SK-N-SH treated with all-trans-retinoic acid at 6 μM for 48 hours (cell line): ENCODE measurements around the gene ASB7.

Source experiments
- ATAC-seq: fragments of 200-7000 bp; cut with Tn5 transposase; 3 replicates; pipeline ENCODE4 v1.9.1; 2020; ENCODE audit warnings: mild to moderate bottlenecking, moderate library complexity
- ARNTL ChIP-seq: fragments of 450-650 bp; formaldehyde crosslinking; IDR thresholded peaks from 2 replicates; pipeline ENCODE4 v1.5.0; 2020; ENCODE audit warnings: low read depth, mild to moderate bottlenecking, moderate library complexity, borderline replicate concordance
- BACH2 ChIP-seq: fragments of 250-450 bp; sonication (Bioruptor Pico); IDR thresholded peaks from 2 replicates; pipeline ENCODE4 v1.9.0; 2021; ENCODE audit warnings: mild to moderate bottlenecking, borderline replicate concordance
- CSDC2 ChIP-seq: fragments of 250-450 bp; sonication (Bioruptor Pico); IDR thresholded peaks from 2 replicates; pipeline ENCODE4 v1.5.0; 2020; ENCODE audit warnings: mild to moderate bottlenecking, moderate library complexity
- CSRNP3 ChIP-seq: fragments of 250-450 bp; sonication (Bioruptor Pico); IDR thresholded peaks from 2 replicates; pipeline ENCODE4 v1.5.1; 2021; ENCODE audit warnings: mild to moderate bottlenecking, moderate library complexity
- ESRRG ChIP-seq: fragments of 250-450 bp; sonication (Bioruptor Pico); IDR thresholded peaks from 2 replicates; pipeline ENCODE4 v1.6.1; 2021; ENCODE audit warnings: mild to moderate bottlenecking
- GLIS3 ChIP-seq: fragments of 250-450 bp; sonication (Bioruptor Pico); IDR thresholded peaks from 2 replicates; pipeline ENCODE4 v1.5.0; 2020; ENCODE audit warnings: mild to moderate bottlenecking, moderate library complexity
- ISL1 ChIP-seq: fragments of 250-450 bp; sonication (Bioruptor Pico); IDR thresholded peaks from 2 replicates; pipeline ENCODE4 v2.1.2; 2022; ENCODE audit warnings: mild to moderate bottlenecking, moderate library complexity
- OSR1 ChIP-seq: fragments of 250-450 bp; sonication (Bioruptor Pico); IDR thresholded peaks from 2 replicates; pipeline ENCODE4 v1.8.0; 2022; ENCODE audit warnings: moderate library complexity, mild to moderate bottlenecking, inconsistent platforms
- PATZ1 ChIP-seq: fragments of 250-450 bp; sonication (Bioruptor Pico); IDR thresholded peaks from 2 replicates; pipeline ENCODE4 v1.8.0; 2020; ENCODE audit warnings: mild to moderate bottlenecking, moderate library complexity, borderline replicate concordance
- POU6F1 ChIP-seq: fragments of 250-450 bp; sonication (Bioruptor Pico); IDR thresholded peaks from 2 replicates; pipeline ENCODE4 v1.8.0; 2021; ENCODE audit warnings: low read depth, mild to moderate bottlenecking, moderate library complexity, borderline replicate concordance
- RARB ChIP-seq: fragments of 250-450 bp; sonication (Bioruptor Pico); IDR thresholded peaks from 2 replicates; pipeline ENCODE4 v1.8.0; 2021; ENCODE audit warnings: mild to moderate bottlenecking, moderate library complexity
- SNAI2 ChIP-seq: fragments of 250-450 bp; sonication (Bioruptor Pico); IDR thresholded peaks from 2 replicates; pipeline ENCODE4 v1.5.0; 2020; ENCODE audit warnings: mild to moderate bottlenecking, moderate library complexity
- TCF4 ChIP-seq: fragments of 250-450 bp; sonication (Bioruptor Pico); IDR thresholded peaks from 2 replicates; pipeline ENCODE4 v1.8.0; 2021; ENCODE audit warnings: mild to moderate bottlenecking, moderate library complexity, borderline replicate concordance
- TOX ChIP-seq: fragments of 250-450 bp; sonication (Bioruptor Pico); IDR thresholded peaks from 2 replicates; pipeline ENCODE4 v1.8.0; 2021; ENCODE audit warnings: mild to moderate bottlenecking, moderate library complexity, borderline replicate concordance
- TSHZ2 ChIP-seq: fragments of 250-450 bp; sonication (Bioruptor Pico); IDR thresholded peaks from 2 replicates; pipeline ENCODE4 v1.5.0; 2020; ENCODE audit warnings: mild to moderate bottlenecking, moderate library complexity
- ZFP30 ChIP-seq: fragments of 450-650 bp; formaldehyde crosslinking; IDR thresholded peaks from 2 replicates; pipeline ENCODE4 v1.5.0; 2022; ENCODE audit warnings: mild to moderate bottlenecking, moderate library complexity
- ZNF565 ChIP-seq: fragments of 450-650 bp; formaldehyde crosslinking; conservative IDR thresholded peaks from 2 replicates; pipeline ENCODE4 v1.5.0; 2020; ENCODE audit warnings: low read depth, mild to moderate bottlenecking, moderate library complexity
- ZNF70 ChIP-seq: fragments of 450-650 bp; formaldehyde crosslinking; IDR thresholded peaks from 2 replicates; pipeline ENCODE4 v1.5.0; 2020; ENCODE audit warnings: mild to moderate bottlenecking, moderate library complexity
- ZNF8 ChIP-seq: fragments of 450-650 bp; formaldehyde crosslinking; IDR thresholded peaks from 2 replicates; pipeline ENCODE4 v1.5.0; 2020; ENCODE audit warnings: mild to moderate bottlenecking, moderate library complexity

The ASB7 gene

GRCh38 chr15:100653608-100654007 lies 51.2 kb downstream of the ASB7 start (continued):
- no peak for TF ChIP-seq ZFP30
- TF ChIP-seq ISL1, result no peak
- TF ChIP-seq TOX (CRISPR knock-in tag), result no peak
- no peak for TF ChIP-seq ARNTL (CRISPR knock-in tag)
- TF ChIP-seq ZNF565 (CRISPR knock-in tag), result no peak

- no peak for TF ChIP-seq SNAI2 (CRISPR knock-in tag)
- TF ChIP-seq ESRRG (CRISPR knock-in tag), result no peak
- TF ChIP-seq ARNTL (CRISPR knock-in tag), result no peak
- TF ChIP-seq TOX (CRISPR knock-in tag), result no peak
- no peak for TF ChIP-seq BACH2 (CRISPR knock-in tag)
- no peak for TF ChIP-seq CSRNP3 (CRISPR knock-in tag)
- TF ChIP-seq TSHZ2 (CRISPR knock-in tag), result no peak
- no peak for TF ChIP-seq CSDC2 (CRISPR knock-in tag)
- TF ChIP-seq ZNF70 (CRISPR knock-in tag), result no peak
- no peak for TF ChIP-seq RARB (CRISPR knock-in tag)
- no peak for TF ChIP-seq PATZ1
- ATAC-seq, result no peak
Measured at GRCh38 chr15:100658895-100659294, 56.5 kb downstream of the ASB7 start.

GRCh38 chr15:100661156-100661555 lies 58.8 kb downstream of the ASB7 start:
- ATAC-seq, result no peak

GRCh38 chr15:100663086-100663914 lies 60.9 kb downstream of the ASB7 start:
- peak; percentile 66 for ATAC-seq
- TF ChIP-seq TCF4 (CRISPR knock-in tag), result no peak
- TF ChIP-seq RARB (CRISPR knock-in tag), result no peak
- no peak for TF ChIP-seq CSRNP3 (CRISPR knock-in tag)
- no peak for TF ChIP-seq OSR1 (CRISPR knock-in tag)
- no peak for TF ChIP-seq ARNTL (CRISPR knock-in tag)
- TF ChIP-seq ZNF70 (CRISPR knock-in tag), result no peak
- no peak for TF ChIP-seq ISL1
- no peak for TF ChIP-seq TOX (CRISPR knock-in tag)
- no peak for TF ChIP-seq POU6F1 (CRISPR knock-in tag)
- no peak for TF ChIP-seq GLIS3
- TF ChIP-seq TSHZ2 (CRISPR knock-in tag), result no peak

More at GRCh38 chr15:100661156-100661555, 58.8 kb downstream of the ASB7 start:
- TF ChIP-seq ZNF70 (CRISPR knock-in tag), result no peak
- no peak for TF ChIP-seq ZNF8 (CRISPR knock-in tag)
- TF ChIP-seq ZFP30, result no peak
- no peak for TF ChIP-seq ARNTL (CRISPR knock-in tag)
- no peak for TF ChIP-seq GLIS3
- TF ChIP-seq TCF4 (CRISPR knock-in tag), result no peak
